GM12801 (cell line): ENCODE results near the gene HMG20B.

ENCODE experiments used
- CTCF ChIP-seq: IDR thresholded peaks from one replicate; pipeline ENCODE4 v1.5.1; 2011; ENCODE audit warnings: control low read depth; ENCODE audit not compliant: insufficient read length; ENCODE audit errors: extremely low read depth

Gene HMG20B

GRCh38 chr19:3620817-3621547, 48.2 kb downstream of the HMG20B start:
- TF ChIP-seq CTCF, result no peak

GRCh38 chr19:3621689-3622088, 48.9 kb downstream of the HMG20B start:
- no peak for TF ChIP-seq CTCF

- no peak for TF ChIP-seq CTCF
Observed at GRCh38 chr19:3622224-3622623, 49.5 kb downstream of the HMG20B start.

GRCh38 chr19:3623716-3624115, 51.0 kb downstream of the HMG20B start:
- no peak for TF ChIP-seq CTCF

- no peak for TF ChIP-seq CTCF
Observed at GRCh38 chr19:3625996-3626472, 53.3 kb downstream of the HMG20B start.

GRCh38 chr19:3626473-3627350, 54.0 kb downstream of the HMG20B start, which contains the start of gene CACTIN:
Gene CACTIN, minus strand, starts transcription at chr19:3626790. Its CDS starts 28 bp downstream, at chr19:3626762.
- no peak for TF ChIP-seq CTCF

- TF ChIP-seq CTCF, result no peak
Observed at GRCh38 chr19:3627351-3627723, 54.6 kb downstream of the HMG20B start.
